GM12878 (cell line): ENCODE measurements around the gene SLC12A9. TPM values are rescaled to one million over a fixed set of nuclear protein-coding genes. Genes with fewer than 3 reads are reported as not detected.

ENCODE experiments used
- ATAC-seq: fragments of 200-7000 bp; cut with Tn5 transposase; 3 replicates; pipeline ENCODE4 v1.9.1; 2020; ENCODE audit warnings: mild to moderate bottlenecking, moderate library complexity
- BruUV-seq: library from RNA; stranded (reverse); fragments of 400-500 nt; replicated peaks from 2 replicates; lab custom pipeline; 2021; lab: Mats Ljungman, UMichigan
- CTCF ChIA-PET: fragments of 300-600 bp; sonication (Branson Sonifier 250); formaldehyde crosslinking; extraction: SDS; loops from one replicate; lab custom pipeline; 2021; ENCODE audit warnings: inconsistent platforms; lab: Yijun Ruan, JAX
- POLR2A ChIA-PET: fragments of 350-600 bp; formaldehyde crosslinking; extraction: SDS; loops from one replicate; lab custom pipeline; 2021; ENCODE audit warnings: inconsistent platforms; lab: Charles Lee
- RAD21 ChIA-PET: fragments of 300-600 bp; sonication (Branson Sonifier 250); formaldehyde crosslinking; loops from one replicate; lab custom pipeline; 2023; ENCODE audit warnings: antibody characterized with exemption; ENCODE audit not compliant: unreplicated experiment; lab: Charles Lee
- SMC1A ChIA-PET: fragments of 300-600 bp; sonication (Branson Sonifier 250); formaldehyde crosslinking; loops from one replicate; lab custom pipeline; 2023; ENCODE audit not compliant: unreplicated experiment, uncharacterized antibody; lab: Charles Lee
- DNase-seq: peaks from one replicate; pipeline ENCODE4 v3.0.0-alpha.2; 2011; ENCODE audit warnings: low read depth, low spot score
- FAIRE-seq: peaks from 3 replicates; lab custom pipeline; 2011; peaks lifted over from hg19 to GRCh38; lab: Jason Lieb, UNC
- H2AFZ ChIP-seq: 2 replicates; pipeline ENCODE4 v1.6.0; 2011; ENCODE audit warnings: low read depth, low read length, control low read depth; ENCODE audit not compliant: control insufficient read depth
- H3K27ac ChIP-seq: 2 replicates; pipeline ENCODE4 v1.5.1; 2011; ENCODE audit warnings: control low read depth; ENCODE audit not compliant: control insufficient read depth, insufficient read depth
- H3K27me3 ChIP-seq, 2 experiments: replicated peaks in 1 of 2; 2 replicates each; pipeline versions ENCODE4 v1.6.0 to v1.6.1; 2011; ENCODE audit warnings: low read length in 1 of 2; ENCODE audit not compliant: control insufficient read depth in 2 of 2, insufficient read depth in 2 of 2
- H3K36me3 ChIP-seq, 2 experiments: 2 replicates each; pipeline ENCODE4 v1.5.1; 2011; ENCODE audit warnings: low read length in 1 of 2; ENCODE audit not compliant: control insufficient read depth in 2 of 2, insufficient read depth in 2 of 2
- H3K4me1 ChIP-seq: 2 replicates; pipeline ENCODE4 v1.6.1; 2011; ENCODE audit warnings: mild to moderate bottlenecking, low read length, moderate library complexity, mixed read lengths; ENCODE audit not compliant: control insufficient read depth, insufficient read depth
- H3K4me2 ChIP-seq: 2 replicates; pipeline ENCODE4 v1.6.0; 2011; ENCODE audit warnings: control low read depth; ENCODE audit not compliant: control insufficient read depth, insufficient read depth
- H3K4me3 ChIP-seq: fragments of 200-600 bp; sonication (generic); 2 replicates; pipeline ENCODE4 v1.5.1; 2016
- H3K79me2 ChIP-seq: 2 replicates; pipeline ENCODE4 v1.6.0; 2011; ENCODE audit warnings: low read length; ENCODE audit not compliant: control insufficient read depth, insufficient read depth
- H3K9ac ChIP-seq: 2 replicates; pipeline ENCODE4 v1.8.0; 2011; ENCODE audit warnings: low read length, control low read depth, mixed read lengths; ENCODE audit not compliant: control insufficient read depth, insufficient read depth
- H3K9me3 ChIP-seq: replicated peaks from 3 replicates; pipeline ENCODE4 v1.5.1; 2011; ENCODE audit warnings: mild to moderate bottlenecking, low read length; ENCODE audit not compliant: control insufficient read depth, insufficient read depth
- H4K20me1 ChIP-seq: 2 replicates; pipeline ENCODE4 v1.6.0; 2011; ENCODE audit not compliant: control insufficient read depth, insufficient read depth
- BCL3 ChIP-seq: IDR thresholded peaks from 2 replicates; pipeline ENCODE4 v1.6.1; 2011; ENCODE audit warnings: borderline replicate concordance, low read depth, mild to moderate bottlenecking, moderate library complexity, low read length; ENCODE audit not compliant: insufficient read depth, poor library complexity, severe bottlenecking
- E4F1 ChIP-seq: fragments of 450-650 bp; IDR thresholded peaks from 2 replicates; pipeline ENCODE4 v1.6.1; 2018; ENCODE audit warnings: borderline replicate concordance, mild to moderate bottlenecking; ENCODE audit not compliant: partially characterized antibody
- EGR1 ChIP-seq, 2 experiments: IDR thresholded peaks; 1 replicate in 1 of 2; 2 replicates in 1 of 2; pipeline ENCODE4 v1.6.1; 2011 to 2012; ENCODE audit warnings: low read depth in 2 of 2, low read length in 2 of 2, borderline replicate concordance in 1 of 2, mild to moderate bottlenecking in 1 of 2, moderate library complexity in 1 of 2
- POU2F2 ChIP-seq: IDR thresholded peaks from 3 replicates; pipeline ENCODE4 v1.6.1; 2011; ENCODE audit warnings: low read depth, mild to moderate bottlenecking, low read length, borderline replicate concordance
- SIN3A ChIP-seq: IDR thresholded peaks from 2 replicates; pipeline ENCODE4 v1.6.1; 2012; ENCODE audit warnings: low read depth, low read length, improper control_type of control experiment
- SMAD5 ChIP-seq: IDR thresholded peaks from 2 replicates; pipeline ENCODE4 v1.6.1; 2016; ENCODE audit warnings: antibody characterized with exemption, low read depth
- TCF7 ChIP-seq: IDR thresholded peaks from 2 replicates; pipeline ENCODE4 v1.6.1; 2014; ENCODE audit warnings: antibody characterized with exemption, borderline replicate concordance
- WGBS: methylation state at CpG from one replicate; pipeline ENCODE4 v1.1.6; 2016; ENCODE audit warnings: low lambda C conversion rate; ENCODE audit not compliant: insufficient replicate concordance, insufficient coverage; ENCODE audit errors: missing lambda C conversion rate; 5-methylcytosine and 5-hydroxymethylcytosine counted together
- in situ Hi-C: fragments of 300-500 bp; cut with MboI; formaldehyde crosslinking; loops from 9 replicates; pipeline ENCODE4 v1.14.3; 2018; ENCODE audit warnings: mixed read lengths
- intact Hi-C: fragments of 100-400 bp; cut with micrococcal nuclease; formaldehyde crosslinking; loops from one replicate; pipeline ENCODE4 v1.14.2; 2022; ENCODE audit not compliant: unreplicated experiment
- polyA plus RNA-seq, 11 experiments: library from polyadenylated mRNA; depleted of rRNA in 4 of 11; unstranded in 6 of 11; stranded (reverse) in 5 of 11; fragments of >200 nt; fragmentation: Nextera tagmentation in 4 of 11; fragmentation: Illumina TruSeq in 1 of 11; extraction: Ambion mirVana in 4 of 11; extraction: Trizol in 1 of 11; gene quantifications; 1 replicate in 1 of 11; 2 replicates in 10 of 11; pipeline versions ENCODE4 v1.2.1 to v1.2.3, GENCODE V29; 2011 to 2016; ENCODE audit warnings: inconsistent platforms in 2 of 11, missing spikeins in 2 of 11, low read depth in 1 of 11
- total RNA-seq, 4 experiments: library from RNA; depleted of rRNA in 3 of 4; stranded (reverse); fragments of >200 nt in 3 of 4; fragmentation: Illumina TruSeq in 1 of 4; extraction: Trizol in 1 of 4; gene quantifications; 2 replicates each; pipeline versions ENCODE4 v1.2.1 to v1.2.3, GENCODE V29; 2013 to 2021
- TF ChIP-seq, protein P1 (sequence below), 3 experiments: IDR thresholded peaks in 2 of 3; conservative IDR thresholded peaks in 1 of 3; 2 replicates each; pipeline ENCODE4 v1.5.1; 2011; ENCODE audit warnings: low read depth in 3 of 3, low read length in 3 of 3, mild to moderate bottlenecking in 3 of 3, control low read depth in 2 of 3, moderate library complexity in 2 of 3, inconsistent platforms in 1 of 3, mixed read lengths in 1 of 3; ENCODE audit not compliant: control insufficient read depth in 2 of 3, insufficient read depth in 1 of 3; ENCODE audit errors: extremely low read depth in 1 of 3
- TF ChIP-seq, protein P2 (sequence below): fragments of 450-650 bp; IDR thresholded peaks from 2 replicates; pipeline ENCODE4 v1.6.1; 2014; ENCODE audit warnings: mild to moderate bottlenecking
- TF ChIP-seq, protein P3 (sequence below): IDR thresholded peaks from 2 replicates; pipeline ENCODE4 v1.6.1; 2012; ENCODE audit warnings: low read depth, low read length, improper control_type of control experiment

The SLC12A9 gene
- total and polyA plus RNA-seq, 10 of the 15 experiments (the other 5 are each of a cell fraction or from before 2014, with no cell fraction given), result 0.24 to 18.5 (median 9.4) TPM

DNA sequence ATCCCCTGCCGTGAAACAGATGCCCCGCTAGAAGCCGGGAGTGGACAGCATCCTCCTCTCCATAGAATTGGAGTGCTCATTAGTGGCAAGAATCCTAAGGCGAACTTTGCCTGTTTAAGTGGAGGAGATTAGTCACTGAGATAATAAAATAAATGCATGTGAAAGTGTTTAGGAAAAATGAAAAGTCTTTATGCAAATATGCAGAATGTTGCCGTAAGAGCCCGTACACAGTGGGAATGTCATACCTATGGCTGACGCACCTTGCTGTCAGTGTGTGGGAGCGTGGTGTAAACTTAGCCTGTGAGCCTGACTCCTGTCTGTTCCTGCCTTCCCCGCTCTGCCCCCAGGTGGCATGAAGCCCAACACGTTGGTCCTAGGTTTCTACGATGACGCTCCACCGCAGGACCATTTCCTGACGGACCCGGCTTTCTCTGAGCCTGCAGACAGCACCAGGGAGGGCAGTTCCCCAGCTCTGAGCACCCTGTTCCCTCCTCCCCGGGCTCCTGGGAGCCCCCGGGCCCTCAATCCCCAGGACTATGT lies 12.9 kb downstream of the SLC12A9 start:
- no TSS peak for BruUV-seq
- FAIRE-seq (no peak), DNase-seq (no peak), ATAC-seq (no peak)
- Histone ChIP-seq H3K4me3 (no peak overlapping the region), H3K36me3 (peaks cover 2 to 3% of the 10 kb centered on the region in 2 experiments; a peak in 3 of 4 replicates), H3K4me1 (peaks cover 4% of the 10 kb centered on the region), H3K27ac (no peak overlapping the region), H3K4me2 (no peak overlapping the region), H3K9ac (no peak overlapping the region), H3K9me3 (no peaks in the 10 kb centered on the region), H3K79me2 (peaks cover 22% of the 10 kb centered on the region), H4K20me1 (no peaks in the 10 kb centered on the region), H3K27me3 (no peaks in the 10 kb centered on the region), H2AFZ (no peak overlapping the region)
- CTCF ChIA-PET, result interaction anchor here (0.9 to 1.7 kb wide), 2 partner anchors 9 to 13 kb away, joined by 3 read pairs; partner anchors contain the start of genes SLC12A9 and SRRT
- SMC1A ChIA-PET, result no interaction called here
- in situ Hi-C loops (no loop called here), intact Hi-C loops (no loop called here)
- WGBS, result 72% methylated on average over 17 of the region's 17 CpGs
- POLR2A ChIA-PET, result no interaction called here
- RAD21 ChIA-PET, result no interaction called here
- no peak for TF ChIP-seq SMAD5
- TF ChIP-seq SIN3A, result no peak
- TF ChIP-seq POU2F2, result no peak
- TF ChIP-seq EGR1 (IDR thresholded peaks at IDR 0.05; ENCODE audit: borderline replicate concordance in 1 of 2, low read depth in 2 of 2, low read length in 2 of 2), result no peak
- no peak for TF ChIP-seq TCF7
- TF ChIP-seq, protein P1, sequence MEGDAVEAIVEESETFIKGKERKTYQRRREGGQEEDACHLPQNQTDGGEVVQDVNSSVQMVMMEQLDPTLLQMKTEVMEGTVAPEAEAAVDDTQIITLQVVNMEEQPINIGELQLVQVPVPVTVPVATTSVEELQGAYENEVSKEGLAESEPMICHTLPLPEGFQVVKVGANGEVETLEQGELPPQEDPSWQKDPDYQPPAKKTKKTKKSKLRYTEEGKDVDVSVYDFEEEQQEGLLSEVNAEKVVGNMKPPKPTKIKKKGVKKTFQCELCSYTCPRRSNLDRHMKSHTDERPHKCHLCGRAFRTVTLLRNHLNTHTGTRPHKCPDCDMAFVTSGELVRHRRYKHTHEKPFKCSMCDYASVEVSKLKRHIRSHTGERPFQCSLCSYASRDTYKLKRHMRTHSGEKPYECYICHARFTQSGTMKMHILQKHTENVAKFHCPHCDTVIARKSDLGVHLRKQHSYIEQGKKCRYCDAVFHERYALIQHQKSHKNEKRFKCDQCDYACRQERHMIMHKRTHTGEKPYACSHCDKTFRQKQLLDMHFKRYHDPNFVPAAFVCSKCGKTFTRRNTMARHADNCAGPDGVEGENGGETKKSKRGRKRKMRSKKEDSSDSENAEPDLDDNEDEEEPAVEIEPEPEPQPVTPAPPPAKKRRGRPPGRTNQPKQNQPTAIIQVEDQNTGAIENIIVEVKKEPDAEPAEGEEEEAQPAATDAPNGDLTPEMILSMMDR (IDR thresholded peaks at IDR 0.05 in 2 of 3, conservative IDR thresholded peaks at IDR 0.05 in 1 of 3; ENCODE audit: control insufficient read depth in 2 of 3, extremely low read depth in 1 of 3, insufficient read depth in 1 of 3, low read depth in 3 of 3, low read length in 3 of 3), result no peak
- no peak for TF ChIP-seq E4F1
- TF ChIP-seq, protein P2, sequence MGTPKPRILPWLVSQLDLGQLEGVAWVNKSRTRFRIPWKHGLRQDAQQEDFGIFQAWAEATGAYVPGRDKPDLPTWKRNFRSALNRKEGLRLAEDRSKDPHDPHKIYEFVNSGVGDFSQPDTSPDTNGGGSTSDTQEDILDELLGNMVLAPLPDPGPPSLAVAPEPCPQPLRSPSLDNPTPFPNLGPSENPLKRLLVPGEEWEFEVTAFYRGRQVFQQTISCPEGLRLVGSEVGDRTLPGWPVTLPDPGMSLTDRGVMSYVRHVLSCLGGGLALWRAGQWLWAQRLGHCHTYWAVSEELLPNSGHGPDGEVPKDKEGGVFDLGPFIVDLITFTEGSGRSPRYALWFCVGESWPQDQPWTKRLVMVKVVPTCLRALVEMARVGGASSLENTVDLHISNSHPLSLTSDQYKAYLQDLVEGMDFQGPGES, result no peak
- no peak for TF ChIP-seq BCL3
- TF ChIP-seq, protein P3, sequence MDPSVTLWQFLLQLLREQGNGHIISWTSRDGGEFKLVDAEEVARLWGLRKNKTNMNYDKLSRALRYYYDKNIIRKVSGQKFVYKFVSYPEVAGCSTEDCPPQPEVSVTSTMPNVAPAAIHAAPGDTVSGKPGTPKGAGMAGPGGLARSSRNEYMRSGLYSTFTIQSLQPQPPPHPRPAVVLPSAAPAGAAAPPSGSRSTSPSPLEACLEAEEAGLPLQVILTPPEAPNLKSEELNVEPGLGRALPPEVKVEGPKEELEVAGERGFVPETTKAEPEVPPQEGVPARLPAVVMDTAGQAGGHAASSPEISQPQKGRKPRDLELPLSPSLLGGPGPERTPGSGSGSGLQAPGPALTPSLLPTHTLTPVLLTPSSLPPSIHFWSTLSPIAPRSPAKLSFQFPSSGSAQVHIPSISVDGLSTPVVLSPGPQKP, result no peak
